ENCODE measurements around the gene DHH.

The DHH gene

GRCh38 chr12:49068879-49069506, 25.6 kb downstream of the DHH start:
- TF ChIP-seq, protein P1, sequence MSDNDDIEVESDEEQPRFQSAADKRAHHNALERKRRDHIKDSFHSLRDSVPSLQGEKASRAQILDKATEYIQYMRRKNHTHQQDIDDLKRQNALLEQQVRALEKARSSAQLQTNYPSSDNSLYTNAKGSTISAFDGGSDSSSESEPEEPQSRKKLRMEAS (IDR thresholded peaks at IDR 0.05): no peak
- TF ChIP-seq CEBPB (IDR thresholded peaks at IDR 0.05): no peak

DNA sequence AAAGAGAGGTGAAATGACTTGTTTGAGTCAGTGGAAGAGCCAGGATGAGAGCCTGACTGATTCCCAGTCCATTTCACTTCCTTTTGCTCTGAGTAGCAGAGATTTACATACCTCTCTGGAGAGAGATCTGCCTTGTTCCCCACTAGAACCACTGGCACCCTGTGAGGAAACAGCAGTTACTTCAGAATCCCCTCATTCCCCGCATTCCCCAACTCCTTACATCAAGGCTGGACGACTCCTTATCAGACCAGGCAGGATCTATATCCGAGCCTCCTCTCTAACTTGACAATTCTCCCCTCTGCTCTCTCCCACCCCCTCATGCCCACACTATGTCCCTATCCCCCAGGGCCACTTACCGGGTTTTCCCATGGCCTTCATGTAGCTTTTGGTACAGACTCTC, 28.5 kb downstream of the DHH start:
- TF ChIP-seq CEBPB (IDR thresholded peaks at IDR 0.05) (no peak), TEAD4 (IDR thresholded peaks at IDR 0.05) (no peak)
- TF ChIP-seq, protein P2, sequence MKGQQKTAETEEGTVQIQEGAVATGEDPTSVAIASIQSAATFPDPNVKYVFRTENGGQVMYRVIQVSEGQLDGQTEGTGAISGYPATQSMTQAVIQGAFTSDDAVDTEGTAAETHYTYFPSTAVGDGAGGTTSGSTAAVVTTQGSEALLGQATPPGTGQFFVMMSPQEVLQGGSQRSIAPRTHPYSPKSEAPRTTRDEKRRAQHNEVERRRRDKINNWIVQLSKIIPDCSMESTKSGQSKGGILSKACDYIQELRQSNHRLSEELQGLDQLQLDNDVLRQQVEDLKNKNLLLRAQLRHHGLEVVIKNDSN (IDR thresholded peaks at IDR 0.05): no peak

DNA sequence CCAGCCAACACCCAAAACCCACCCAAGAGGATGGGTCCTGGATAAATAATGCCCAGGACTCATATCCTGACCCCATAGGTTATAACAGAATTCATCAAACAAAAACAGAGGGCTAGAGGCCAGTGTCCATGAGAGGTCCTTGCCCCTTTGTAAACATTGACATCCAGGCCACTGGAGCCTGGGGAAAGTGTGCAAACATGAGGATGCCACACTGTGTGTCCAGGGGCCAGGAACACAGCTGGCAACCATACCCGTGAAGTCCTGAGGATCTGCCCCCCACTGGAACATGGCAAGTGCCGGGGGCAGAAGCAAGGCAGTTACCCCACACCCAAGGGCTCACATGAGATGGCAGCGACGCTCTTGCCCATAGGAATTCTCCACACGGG, 29.8 kb downstream of the DHH start:
- TF ChIP-seq YY1 (IDR thresholded peaks at IDR 0.05; ENCODE audit: low read depth): no peak

DNA sequence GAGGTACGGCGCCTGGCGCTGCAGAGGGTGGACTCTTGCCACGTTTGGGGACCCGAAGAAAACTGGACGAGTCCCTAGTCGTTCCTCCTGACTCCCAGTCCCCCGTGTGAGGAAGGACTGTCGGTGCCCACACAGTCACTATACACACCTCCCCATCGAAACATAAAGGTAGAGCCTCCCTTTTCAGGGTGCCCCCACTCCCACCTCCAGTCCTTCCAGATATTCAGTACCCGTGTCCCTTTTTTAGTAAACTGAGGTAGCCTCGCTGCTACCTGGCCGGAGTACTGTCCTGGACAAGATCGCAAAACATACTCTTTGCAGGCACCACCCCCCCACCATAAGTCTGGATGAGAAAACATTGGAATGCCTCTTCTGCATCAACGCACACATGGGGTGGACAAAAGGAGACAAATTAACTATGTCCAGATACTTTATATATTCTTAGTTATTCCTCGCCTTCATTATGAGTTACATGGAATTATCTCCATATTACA, 33.4 kb downstream of the DHH start:
- TF ChIP-seq FOXM1 (IDR thresholded peaks at IDR 0.05; ENCODE audit: borderline replicate concordance, low read depth) (no peak), EP300 (IDR thresholded peaks at IDR 0.05; ENCODE audit: borderline replicate concordance) (no peak), ZBTB7A (IDR thresholded peaks at IDR 0.05; ENCODE audit: low read depth) (no peak), CREB1 (IDR thresholded peaks at IDR 0.05; ENCODE audit: low read depth) (no peak), EGR1 (IDR thresholded peaks at IDR 0.05) (no peak), RAD21 (IDR thresholded peaks at IDR 0.05; ENCODE audit: low read depth) (no peak), TCF12 (IDR thresholded peaks at IDR 0.05; ENCODE audit: low read depth) (no peak), YY1 (IDR thresholded peaks at IDR 0.05; ENCODE audit: low read depth) (no peak), TAF1 (IDR thresholded peaks at IDR 0.05; ENCODE audit: low read depth) (no peak)
- TF ChIP-seq, protein P1 (IDR thresholded peaks at IDR 0.05): no peak
- TF ChIP-seq, protein P2 (IDR thresholded peaks at IDR 0.05): no peak
- TF ChIP-seq, protein P3, sequence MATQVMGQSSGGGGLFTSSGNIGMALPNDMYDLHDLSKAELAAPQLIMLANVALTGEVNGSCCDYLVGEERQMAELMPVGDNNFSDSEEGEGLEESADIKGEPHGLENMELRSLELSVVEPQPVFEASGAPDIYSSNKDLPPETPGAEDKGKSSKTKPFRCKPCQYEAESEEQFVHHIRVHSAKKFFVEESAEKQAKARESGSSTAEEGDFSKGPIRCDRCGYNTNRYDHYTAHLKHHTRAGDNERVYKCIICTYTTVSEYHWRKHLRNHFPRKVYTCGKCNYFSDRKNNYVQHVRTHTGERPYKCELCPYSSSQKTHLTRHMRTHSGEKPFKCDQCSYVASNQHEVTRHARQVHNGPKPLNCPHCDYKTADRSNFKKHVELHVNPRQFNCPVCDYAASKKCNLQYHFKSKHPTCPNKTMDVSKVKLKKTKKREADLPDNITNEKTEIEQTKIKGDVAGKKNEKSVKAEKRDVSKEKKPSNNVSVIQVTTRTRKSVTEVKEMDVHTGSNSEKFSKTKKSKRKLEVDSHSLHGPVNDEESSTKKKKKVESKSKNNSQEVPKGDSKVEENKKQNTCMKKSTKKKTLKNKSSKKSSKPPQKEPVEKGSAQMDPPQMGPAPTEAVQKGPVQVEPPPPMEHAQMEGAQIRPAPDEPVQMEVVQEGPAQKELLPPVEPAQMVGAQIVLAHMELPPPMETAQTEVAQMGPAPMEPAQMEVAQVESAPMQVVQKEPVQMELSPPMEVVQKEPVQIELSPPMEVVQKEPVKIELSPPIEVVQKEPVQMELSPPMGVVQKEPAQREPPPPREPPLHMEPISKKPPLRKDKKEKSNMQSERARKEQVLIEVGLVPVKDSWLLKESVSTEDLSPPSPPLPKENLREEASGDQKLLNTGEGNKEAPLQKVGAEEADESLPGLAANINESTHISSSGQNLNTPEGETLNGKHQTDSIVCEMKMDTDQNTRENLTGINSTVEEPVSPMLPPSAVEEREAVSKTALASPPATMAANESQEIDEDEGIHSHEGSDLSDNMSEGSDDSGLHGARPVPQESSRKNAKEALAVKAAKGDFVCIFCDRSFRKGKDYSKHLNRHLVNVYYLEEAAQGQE (IDR thresholded peaks at IDR 0.05; ENCODE audit: low read depth): no peak

DNA sequence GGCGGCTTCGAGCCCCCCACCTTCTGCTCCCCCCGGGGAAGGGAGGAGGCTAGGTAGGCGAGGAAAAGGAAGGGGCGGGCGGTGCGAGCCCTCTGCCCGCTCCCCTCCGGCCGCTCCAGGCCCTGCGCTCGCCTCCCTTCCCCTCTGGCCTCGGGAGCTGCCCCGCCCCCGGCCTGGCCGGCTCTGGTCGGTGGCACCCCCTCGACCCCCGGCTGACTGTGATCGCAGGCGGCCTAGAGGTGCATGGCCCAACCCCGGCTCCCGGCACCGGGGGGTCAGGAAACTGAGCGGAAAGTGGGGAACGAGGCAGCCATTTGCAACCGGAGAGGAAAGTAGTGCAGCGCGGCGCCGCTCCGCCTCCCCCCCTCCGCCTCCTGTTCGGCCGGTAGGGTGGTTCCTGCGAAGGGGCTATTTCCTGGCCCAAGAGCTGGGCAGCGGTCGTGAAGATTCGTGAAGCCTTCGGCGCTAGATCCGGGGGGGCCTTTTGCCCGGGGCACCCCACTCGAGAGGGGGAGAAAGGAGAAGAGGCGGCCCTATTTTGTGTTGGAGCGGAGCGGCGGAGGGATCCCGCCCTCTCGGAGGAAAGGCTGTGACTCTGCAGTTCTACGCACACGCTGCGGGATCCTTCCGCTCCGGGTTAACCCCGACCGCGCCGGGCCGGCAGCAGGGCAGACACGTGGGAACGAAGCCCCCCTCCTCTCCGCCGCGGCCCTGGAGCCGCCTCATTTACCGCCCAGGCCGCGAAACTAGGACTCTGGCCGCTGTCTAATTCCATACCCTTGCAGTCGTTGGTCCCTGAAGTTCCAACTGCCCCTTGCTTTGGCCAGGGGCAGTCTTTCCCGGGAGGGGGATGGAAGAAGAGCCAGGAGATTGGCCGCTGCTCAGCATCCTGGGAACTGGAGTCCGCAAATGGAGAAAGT, 34.1 kb downstream of the DHH start, which contains the start of gene KMT2D:
Gene KMT2D (minus strand): TSS at position 558 of the 920 bp plus-strand sequence. CDS start 5,470 bp downstream, outside the sequence.
- TF ChIP-seq ZBTB7A (IDR thresholded peaks at IDR 0.05; ENCODE audit: low read depth) (peak; percentile 96; the same call in 1 of the 2 replicates), TAF1 (IDR thresholded peaks at IDR 0.05; ENCODE audit: low read depth) (peak; percentile 99), EP300 (IDR thresholded peaks at IDR 0.05; ENCODE audit: borderline replicate concordance) (peak; percentile 73), TEAD4 (IDR thresholded peaks at IDR 0.05) (peak; percentile 60; the same call in 1 of the 2 replicates), CREB1 (IDR thresholded peaks at IDR 0.05; ENCODE audit: low read depth) (peak; percentile 88), RAD21 (IDR thresholded peaks at IDR 0.05; ENCODE audit: low read depth) (no peak), FOXM1 (IDR thresholded peaks at IDR 0.05; ENCODE audit: borderline replicate concordance, low read depth) (peak; percentile 62), EGR1 (IDR thresholded peaks at IDR 0.05) (peak; percentile 43), NFIC (IDR thresholded peaks at IDR 0.05) (peak; percentile 60), CEBPB (IDR thresholded peaks at IDR 0.05) (peak; percentile 48; the same call in 1 of the 2 replicates), YY1 (IDR thresholded peaks at IDR 0.05; ENCODE audit: low read depth) (peak; percentile 92), TCF12 (IDR thresholded peaks at IDR 0.05; ENCODE audit: low read depth) (peak; percentile 88)
- TF ChIP-seq, protein P1 (IDR thresholded peaks at IDR 0.05): peak; percentile 99
- TF ChIP-seq, protein P2 (IDR thresholded peaks at IDR 0.05): peak; percentile 81
- TF ChIP-seq, protein P3 (IDR thresholded peaks at IDR 0.05; ENCODE audit: low read depth): no peak

Data from Ishikawa (cell line).